GM18498 (cell line): ENCODE results near the gene KRTAP5-7.
"Not testable (repeated sequence)": the region's sequence is repeated elsewhere in the genome, so short reads cannot be mapped to it uniquely, and the experiment has no call there.

ENCODE experiments used
- ATAC-seq: cut with Tn5 transposase; IDR thresholded peaks from one replicate; pipeline ENCODE4 v1.9.1; 2021; ENCODE audit warnings: mild to moderate bottlenecking, moderate library complexity; ENCODE audit not compliant: unreplicated experiment

Gene KRTAP5-7

GRCh38 chr11:71526796-71527575, at the start of gene KRTAP5-7:
Gene KRTAP5-7 (plus strand): TSS chr11:71527267. CDS start chr11:71527301, 34 bp downstream.
- ATAC-seq: not testable (repeated sequence)

GRCh38 chr11:71477641-71478527, 49.2 kb upstream of the KRTAP5-7 start:
- no peak for ATAC-seq

- no peak for ATAC-seq
These were observed 48.6 kb upstream of the KRTAP5-7 start for GRCh38 chr11:71478528-71478840.

- no peak for ATAC-seq
These were observed 45.7 kb upstream of the KRTAP5-7 start for GRCh38 chr11:71481101-71481960.

GRCh38 chr11:71482216-71482615, 44.9 kb upstream of the KRTAP5-7 start:
- no peak for ATAC-seq

GRCh38 chr11:71482746-71483364, 44.2 kb upstream of the KRTAP5-7 start:
- no peak for ATAC-seq

- no peak for ATAC-seq
These were observed 43.4 kb upstream of the KRTAP5-7 start for GRCh38 chr11:71483692-71484091.

- no peak for ATAC-seq
These were observed 42.6 kb upstream of the KRTAP5-7 start for GRCh38 chr11:71484248-71485062.

GRCh38 chr11:71485063-71485399, 42.0 kb upstream of the KRTAP5-7 start:
- no peak for ATAC-seq

- ATAC-seq: no peak
These were observed 41.6 kb upstream of the KRTAP5-7 start for GRCh38 chr11:71485466-71485865.

- ATAC-seq: no peak
These were observed 40.7 kb upstream of the KRTAP5-7 start for GRCh38 chr11:71486320-71486719.

- no peak for ATAC-seq
These were observed 38.3 kb upstream of the KRTAP5-7 start for GRCh38 chr11:71488681-71489270.

- no peak for ATAC-seq
These were observed 37.6 kb upstream of the KRTAP5-7 start for GRCh38 chr11:71489311-71490043.

- no peak for ATAC-seq
These were observed 36.9 kb upstream of the KRTAP5-7 start for GRCh38 chr11:71490044-71490730.

GRCh38 chr11:71490731-71491390, 36.2 kb upstream of the KRTAP5-7 start:
- no peak for ATAC-seq

GRCh38 chr11:71491531-71491930, 35.5 kb upstream of the KRTAP5-7 start:
- no peak for ATAC-seq

GRCh38 chr11:71491940-71492339, 35.1 kb upstream of the KRTAP5-7 start:
- no peak for ATAC-seq
